ENCODE results near the gene HPCAL1.

DNA sequence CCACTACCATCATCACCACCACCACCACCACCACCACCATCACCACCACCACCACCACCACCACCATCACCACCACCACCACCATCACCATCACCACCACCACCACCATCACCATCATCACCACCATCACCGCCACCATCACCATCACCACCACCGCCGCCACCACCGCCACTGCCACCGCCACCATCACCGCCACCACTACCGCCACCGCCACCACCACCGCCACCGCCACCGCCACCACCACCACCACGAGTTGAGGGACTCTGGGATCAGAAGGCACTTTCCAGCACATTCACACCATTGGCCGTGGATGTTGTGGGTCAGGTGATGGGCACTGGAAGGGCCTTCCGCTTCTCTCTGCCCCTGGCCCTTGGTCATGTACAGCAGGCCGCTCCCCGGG lies 96.7 kb downstream of the HPCAL1 start:
- TF ChIP-seq POLR2A (IDR thresholded peaks at IDR 0.05): no peak
- TF ChIP-seq, protein P1, sequence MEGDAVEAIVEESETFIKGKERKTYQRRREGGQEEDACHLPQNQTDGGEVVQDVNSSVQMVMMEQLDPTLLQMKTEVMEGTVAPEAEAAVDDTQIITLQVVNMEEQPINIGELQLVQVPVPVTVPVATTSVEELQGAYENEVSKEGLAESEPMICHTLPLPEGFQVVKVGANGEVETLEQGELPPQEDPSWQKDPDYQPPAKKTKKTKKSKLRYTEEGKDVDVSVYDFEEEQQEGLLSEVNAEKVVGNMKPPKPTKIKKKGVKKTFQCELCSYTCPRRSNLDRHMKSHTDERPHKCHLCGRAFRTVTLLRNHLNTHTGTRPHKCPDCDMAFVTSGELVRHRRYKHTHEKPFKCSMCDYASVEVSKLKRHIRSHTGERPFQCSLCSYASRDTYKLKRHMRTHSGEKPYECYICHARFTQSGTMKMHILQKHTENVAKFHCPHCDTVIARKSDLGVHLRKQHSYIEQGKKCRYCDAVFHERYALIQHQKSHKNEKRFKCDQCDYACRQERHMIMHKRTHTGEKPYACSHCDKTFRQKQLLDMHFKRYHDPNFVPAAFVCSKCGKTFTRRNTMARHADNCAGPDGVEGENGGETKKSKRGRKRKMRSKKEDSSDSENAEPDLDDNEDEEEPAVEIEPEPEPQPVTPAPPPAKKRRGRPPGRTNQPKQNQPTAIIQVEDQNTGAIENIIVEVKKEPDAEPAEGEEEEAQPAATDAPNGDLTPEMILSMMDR (IDR thresholded peaks at IDR 0.05): no peak

Data from right lobe of liver (tissue), 4 donors.